Metanephros (tissue), 2 donors: ENCODE measurements around the gene PGLYRP1. TPM values are rescaled to one million over a fixed set of nuclear protein-coding genes. Genes with fewer than 3 reads are reported as not detected.

Experiments used
- small RNA-seq: library from RNA; depleted of rRNA; stranded (forward); fragments of <200 nt; gene quantifications from one replicate; pipeline ENCODE3, GENCODE V24; 2014; ENCODE audit warnings: low replicate concordance
- total RNA-seq: library from RNA; depleted of rRNA; stranded (reverse); fragments of >200 nt; gene quantifications from one replicate; pipeline ENCODE4 v1.2.3, GENCODE V29; 2014

Gene PGLYRP1
- total RNA-seq = 9.9 TPM

DNA sequence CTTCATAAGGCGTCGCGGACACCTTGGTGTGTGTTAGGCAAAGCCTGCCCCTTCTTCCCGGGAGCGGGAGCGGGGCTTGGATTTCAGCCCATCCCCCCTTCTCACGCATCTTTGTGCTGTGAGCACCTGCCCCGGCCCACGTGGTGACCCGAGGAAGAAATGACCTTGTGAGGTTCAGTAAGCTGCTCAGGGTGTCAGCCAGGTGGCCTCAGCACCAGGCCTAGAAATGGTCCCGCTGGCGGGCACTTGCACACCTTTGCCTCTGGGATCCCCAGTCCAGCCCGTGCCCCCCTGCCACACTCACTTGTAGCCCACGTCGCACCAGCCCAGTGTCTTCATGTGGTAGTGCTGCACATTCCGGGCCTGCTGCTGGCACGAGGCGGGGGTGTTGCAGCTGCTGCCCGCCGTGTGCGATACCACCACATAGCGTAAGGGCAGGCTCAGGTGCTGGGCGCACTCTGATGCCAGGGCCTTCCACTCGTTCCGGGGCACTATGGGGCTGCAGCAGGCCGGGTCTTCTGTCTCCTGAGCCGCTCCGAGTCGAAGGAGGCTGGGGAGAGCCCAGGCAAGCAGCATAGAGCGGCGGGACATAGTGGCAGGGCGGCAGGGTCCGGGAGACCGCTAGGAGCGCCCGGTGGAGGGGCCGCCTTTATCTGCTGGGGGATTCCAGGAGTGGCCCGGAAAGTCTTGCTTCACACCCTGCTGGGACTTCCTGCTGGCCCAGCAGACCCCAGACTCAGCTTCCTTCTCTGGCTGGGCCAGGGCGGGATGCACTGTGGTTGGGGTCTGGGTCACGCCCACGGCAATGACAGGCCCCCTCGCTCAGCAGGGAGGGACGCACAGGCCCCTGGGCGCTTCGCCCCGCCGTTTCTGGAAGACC is at the start of gene PGLYRP1:
Gene PGLYRP1, minus strand, starts transcription at position 623 of the 880 bp plus-strand sequence. Its CDS starts 32 bp downstream, at position 591.

GRCh38 chr19:46040952-46041500 is 18.2 kb upstream of the PGLYRP1 start, which contains the start of gene IGFL4:
IGFL4 (minus strand) TSS chr19:46041002; CDS start chr19:46040962, 40 bp downstream.

GRCh38 chr19:45994998-45995714 is 27.7 kb downstream of the PGLYRP1 start, which contains the start of gene CCDC61:
CCDC61 (plus strand) TSS chr19:45995467; CDS start chr19:46003019, 7,552 bp downstream.

GRCh38 chr19:45973553-45974338 is 49.1 kb downstream of the PGLYRP1 start, which contains the start of gene NOVA2:
NOVA2 (minus strand) TSS chr19:45973865; CDS start chr19:45973351, 514 bp downstream.

Small RNAs within 50 kb of the gene (small RNA-seq; reads per million reads assigned to genes)
- 67.9 reads per million, percentile 97 among the genes with 10 or more reads in this experiment for gene MIR769

Other genes with a start within 250 kb of the PGLYRP1 start
- gene DMPK, start 240.6 kb downstream of the PGLYRP1 start, total RNA-seq = 53.2 TPM
- gene DMWD, start 230.2 kb downstream of the PGLYRP1 start, total RNA-seq = 54.0 TPM
- gene RSPH6A, start 207.7 kb downstream of the PGLYRP1 start, total RNA-seq = 0.18 TPM
- gene SYMPK, start 159.9 kb downstream of the PGLYRP1 start, total RNA-seq = 43.7 TPM
- gene FOXA3, start 158.7 kb downstream of the PGLYRP1 start, total RNA-seq = 1.3 TPM
- 42.9 TPM for gene IRF2BP1, start 136.9 kb downstream of the PGLYRP1 start, total RNA-seq
- gene MYPOP, start 120.4 kb downstream of the PGLYRP1 start, total RNA-seq = 3.8 TPM
- not detected for gene NANOS2, start 108.3 kb downstream of the PGLYRP1 start, total RNA-seq
- gene NOVA2, start 49.2 kb downstream of the PGLYRP1 start, total RNA-seq = 2.7 TPM
- gene CCDC61, start 27.6 kb downstream of the PGLYRP1 start, total RNA-seq = 12.9 TPM
- 0.58 TPM for gene IGFL4, start 17.9 kb upstream of the PGLYRP1 start, total RNA-seq
- gene IGFL3, start 101.6 kb upstream of the PGLYRP1 start, total RNA-seq = not detected
- gene IGFL2, start 125.2 kb upstream of the PGLYRP1 start, total RNA-seq = not detected
- gene IGFL1, start 206.7 kb upstream of the PGLYRP1 start, total RNA-seq = not detected